Transverse colon (tissue), 4 donors: ENCODE measurements around the gene SCN1A. TPM values are rescaled to one million over a fixed set of nuclear protein-coding genes. Genes with fewer than 3 reads are reported as not detected.
"Not testable (repeated sequence)": the region's sequence is repeated elsewhere in the genome, so short reads cannot be mapped to it uniquely, and the experiment has no call there.

Experiments used
- DNase-seq: peaks from one replicate; pipeline ENCODE4 v3.0.0-alpha.2; 2019
- H3K27ac ChIP-seq, 4 donors: fragments of 200-600 bp; sonication (generic); 2 replicates each; pipeline ENCODE4 v1.5.1; 2016 to 2018; ENCODE audit warnings: inconsistent platforms in 4 of 4
- H3K27me3 ChIP-seq: fragments of 200-600 bp; sonication (generic); 2 replicates; pipeline ENCODE4 v1.5.1; 2017; ENCODE audit warnings: inconsistent platforms
- H3K36me3 ChIP-seq, 4 donors: fragments of 200-600 bp; sonication (generic); 2 replicates each; pipeline ENCODE4 v1.5.1; 2017 to 2019; ENCODE audit warnings: inconsistent platforms in 4 of 4
- H3K4me1 ChIP-seq, 4 donors: fragments of 200-600 bp; sonication (generic); 2 replicates each; pipeline ENCODE4 v1.5.1; 2017 to 2020; ENCODE audit warnings: inconsistent platforms in 4 of 4
- H3K4me3 ChIP-seq, 4 donors: fragments of 200-600 bp; sonication (generic); 1 replicate in 1 of 4; 2 replicates in 3 of 4; pipeline versions ENCODE4 v1.5.1 to v1.6.1; 2017 to 2019; ENCODE audit warnings: inconsistent platforms in 4 of 4
- H3K9me3 ChIP-seq, 2 donors: fragments of 200-600 bp; sonication (generic); 2 replicates each; pipeline ENCODE4 v1.5.1; 2017 to 2019; ENCODE audit warnings: inconsistent platforms in 2 of 2
- CTCF ChIP-seq, 5 experiments: fragments of 200-600 bp in 3 of 5; fragments of 450-650 bp in 2 of 5; sonication (generic) in 3 of 5; IDR thresholded peaks; 1 replicate in 2 of 5; 2 replicates in 3 of 5; pipeline ENCODE4 v1.5.1; 2016 to 2017; ENCODE audit warnings: antibody characterized with exemption in 5 of 5, inconsistent platforms in 3 of 5, mild to moderate bottlenecking in 2 of 5, moderate library complexity in 1 of 5
- EP300 ChIP-seq: sonication (generic); formaldehyde crosslinking; IDR thresholded peaks from one replicate; pipeline ENCODE4 v1.6.1; 2017; ENCODE audit warnings: antibody characterized with exemption, low read depth
- POLR2A ChIP-seq: fragments of 450-650 bp; IDR thresholded peaks from one replicate; pipeline ENCODE4 v1.6.1; 2016; ENCODE audit warnings: antibody characterized with exemption, mild to moderate bottlenecking, moderate library complexity
- POLR2AphosphoS5 ChIP-seq, 3 donors: sonication (generic); formaldehyde crosslinking; IDR thresholded peaks; one replicate each; pipeline ENCODE4 v1.6.1; 2016; ENCODE audit warnings: antibody characterized with exemption in 3 of 3
- WGBS, 2 donors: methylation state at CpG; one replicate each; pipeline ENCODE4 v1.1.5; 2018; ENCODE audit warnings: low coverage in 1 of 2; 5-methylcytosine and 5-hydroxymethylcytosine counted together
- in situ Hi-C, 4 donors: fragments of 200-750 bp; cut with MboI; loops; one replicate each; pipeline versions ENCODE4 v1.15.0 to v1.15.1; 2017; ENCODE audit warnings: low sequenced_read_pairs in 3 of 4, low pct_ligation_motif_present in 1 of 4, low pct_unique_long_range_greater_than_20kb in 1 of 4
- intact Hi-C: fragments of 100-400 bp; cut with DNase I; formaldehyde crosslinking; loops from one replicate; pipeline ENCODE4 v1.15.1; 2023; ENCODE audit warnings: low total_unique reads
- total RNA-seq, 4 donors: library from RNA; depleted of rRNA; stranded (reverse); fragments of >200 nt; gene quantifications; one replicate each; pipeline ENCODE4 v1.1.0, GENCODE V29; 2016

Gene SCN1A
- total RNA-seq, 4 donors from 2014 or later, result not detected

- TF ChIP-seq POLR2AphosphoS5 (IDR thresholded peaks at IDR 0.05) (no peak), EP300 (no peak), POLR2A (no peak), CTCF (IDR thresholded peaks at IDR 0.05) (no peak)
- no peak for DNase-seq
- in situ Hi-C loops, result no loop called here
- Histone ChIP-seq H3K36me3 (no peaks in the 10 kb centered on the region), H3K9me3 (no peaks in the 10 kb centered on the region), H3K27me3 (no peaks in the 10 kb centered on the region), H3K4me1 (no peaks in the 10 kb centered on the region), H3K4me3 (no peak overlapping the region), H3K27ac (no peak overlapping the region)
- intact Hi-C loops, result no loop called here
- WGBS, 2 donors, result 53 to 60% methylated on average over 5 to 7 of the region's 7 CpGs
These were observed 21.3 kb downstream of the SCN1A start for GRCh38 chr2:166106431-166107015.

- Histone ChIP-seq H3K27me3 (no peaks in the 10 kb centered on the region), H3K4me1 (no peaks in the 10 kb centered on the region), H3K27ac (no peak overlapping the region), H3K4me3 (no peak overlapping the region), H3K36me3 (no peaks in the 10 kb centered on the region), H3K9me3 (no peaks in the 10 kb centered on the region)
- WGBS, 2 donors, result 81 to 86% methylated on average over 3 of the region's 3 CpGs
- no peak for DNase-seq
- intact Hi-C loops, result no loop called here
- in situ Hi-C loops, result no loop called here
- no peak for TF ChIP-seq POLR2A
- TF ChIP-seq CTCF (IDR thresholded peaks at IDR 0.05), result no peak
- no peak for TF ChIP-seq EP300
- TF ChIP-seq POLR2AphosphoS5 (IDR thresholded peaks at IDR 0.05), result no peak
These were observed 23.0 kb downstream of the SCN1A start for GRCh38 chr2:166104773-166105172.

GRCh38 chr2:166104084-166104483 lies 23.7 kb downstream of the SCN1A start:
- Histone ChIP-seq H3K36me3 (no peaks in the 10 kb centered on the region), H3K27me3 (no peaks in the 10 kb centered on the region), H3K4me1 (no peaks in the 10 kb centered on the region), H3K27ac (no peak overlapping the region), H3K9me3 (no peaks in the 10 kb centered on the region), H3K4me3 (no peak overlapping the region)
- in situ Hi-C loops, result no loop called here
- no peak for DNase-seq
- intact Hi-C loops, result no loop called here
- TF ChIP-seq POLR2AphosphoS5 (IDR thresholded peaks at IDR 0.05), result no peak
- no peak for TF ChIP-seq CTCF (IDR thresholded peaks at IDR 0.05)
- TF ChIP-seq EP300, result no peak
- no peak for TF ChIP-seq POLR2A
- 81 to 100% methylated on average over 1 of the region's 1 CpG for WGBS, 2 donors

GRCh38 chr2:166103277-166103676 lies 24.5 kb downstream of the SCN1A start:
- in situ Hi-C loops, H3K4me1 ChIP-seq, H3K9me3 ChIP-seq, H3K27me3 ChIP-seq, H3K27ac ChIP-seq, DNase-seq, H3K36me3 ChIP-seq, intact Hi-C loops, H3K4me3 ChIP-seq: not testable (repeated sequence)
- 87 to 90% methylated on average over 7 of the region's 7 CpGs for WGBS, 2 donors

GRCh38 chr2:166094325-166094724 lies 33.5 kb downstream of the SCN1A start:
- intact Hi-C loops, result no loop called here
- in situ Hi-C loops, result no loop called here
- Histone ChIP-seq H3K4me1 (no peaks in the 10 kb centered on the region), H3K9me3 (no peaks in the 10 kb centered on the region), H3K4me3 (no peak overlapping the region), H3K36me3 (no peaks in the 10 kb centered on the region), H3K27ac (no peak overlapping the region), H3K27me3 (no peaks in the 10 kb centered on the region)
- TF ChIP-seq CTCF (IDR thresholded peaks at IDR 0.05) (no peak), POLR2A (no peak), EP300 (no peak), POLR2AphosphoS5 (IDR thresholded peaks at IDR 0.05) (no peak)
- WGBS, 2 donors, result 95 to 100% methylated on average over 1 of the region's 1 CpG
- no peak for DNase-seq
